ENCODE data around the gene COL27A1.
"Not testable (repeated sequence)": the region's sequence is repeated elsewhere in the genome, so short reads cannot be mapped to it uniquely, and the experiment has no call there.

Gene COL27A1

DNA sequence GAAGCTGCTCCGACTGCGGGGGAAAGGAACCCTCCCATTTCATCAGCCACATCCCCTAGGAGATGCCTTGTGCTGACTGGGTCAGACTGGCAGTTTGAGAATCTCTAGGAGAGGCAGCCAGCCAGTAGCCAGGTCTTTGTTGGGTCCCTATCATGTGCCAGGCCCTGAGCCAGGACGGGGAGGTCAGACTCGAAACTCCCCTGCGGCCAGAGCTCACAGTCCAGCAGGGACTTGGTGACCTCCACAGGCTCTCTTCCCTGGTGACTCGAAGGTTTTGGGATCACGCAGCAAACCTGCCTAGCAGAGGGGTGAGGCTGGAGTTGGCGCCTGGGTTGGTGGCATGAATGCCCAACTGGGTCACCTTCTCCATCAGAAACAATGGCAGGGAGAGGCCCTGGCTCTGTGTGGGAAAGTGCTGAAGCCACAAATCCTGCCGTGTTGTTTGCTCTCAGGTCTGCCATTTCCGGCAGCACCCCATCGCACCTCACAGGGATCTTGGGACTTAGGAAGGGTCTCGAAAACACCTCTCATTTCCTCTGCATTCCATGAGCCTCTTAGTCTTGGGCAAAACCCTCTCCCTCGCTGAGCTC, 153.1 kb downstream of the COL27A1 start:
- no peak for DNase-seq (ENCODE audit: low spot score)

DNA sequence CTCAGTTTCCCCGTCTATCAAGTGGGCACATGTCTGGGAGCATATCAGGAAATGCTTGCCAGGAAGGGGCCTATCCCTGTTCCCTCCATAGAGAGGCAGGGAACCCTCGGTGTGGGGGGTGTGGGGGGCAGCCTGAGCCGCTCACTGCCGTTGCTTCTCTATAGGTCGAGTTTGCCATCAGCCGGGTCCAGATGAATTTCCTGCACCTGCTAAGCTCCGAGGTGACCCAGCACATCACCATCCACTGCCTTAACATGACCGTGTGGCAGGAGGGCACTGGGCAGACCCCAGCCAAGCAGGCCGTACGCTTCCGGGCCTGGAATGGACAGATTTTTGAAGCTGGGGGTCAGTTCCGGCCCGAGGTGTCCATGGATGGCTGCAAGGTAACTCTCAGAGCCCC, 153.8 kb downstream of the COL27A1 start:
- no peak for DNase-seq (ENCODE audit: low spot score)

DNA sequence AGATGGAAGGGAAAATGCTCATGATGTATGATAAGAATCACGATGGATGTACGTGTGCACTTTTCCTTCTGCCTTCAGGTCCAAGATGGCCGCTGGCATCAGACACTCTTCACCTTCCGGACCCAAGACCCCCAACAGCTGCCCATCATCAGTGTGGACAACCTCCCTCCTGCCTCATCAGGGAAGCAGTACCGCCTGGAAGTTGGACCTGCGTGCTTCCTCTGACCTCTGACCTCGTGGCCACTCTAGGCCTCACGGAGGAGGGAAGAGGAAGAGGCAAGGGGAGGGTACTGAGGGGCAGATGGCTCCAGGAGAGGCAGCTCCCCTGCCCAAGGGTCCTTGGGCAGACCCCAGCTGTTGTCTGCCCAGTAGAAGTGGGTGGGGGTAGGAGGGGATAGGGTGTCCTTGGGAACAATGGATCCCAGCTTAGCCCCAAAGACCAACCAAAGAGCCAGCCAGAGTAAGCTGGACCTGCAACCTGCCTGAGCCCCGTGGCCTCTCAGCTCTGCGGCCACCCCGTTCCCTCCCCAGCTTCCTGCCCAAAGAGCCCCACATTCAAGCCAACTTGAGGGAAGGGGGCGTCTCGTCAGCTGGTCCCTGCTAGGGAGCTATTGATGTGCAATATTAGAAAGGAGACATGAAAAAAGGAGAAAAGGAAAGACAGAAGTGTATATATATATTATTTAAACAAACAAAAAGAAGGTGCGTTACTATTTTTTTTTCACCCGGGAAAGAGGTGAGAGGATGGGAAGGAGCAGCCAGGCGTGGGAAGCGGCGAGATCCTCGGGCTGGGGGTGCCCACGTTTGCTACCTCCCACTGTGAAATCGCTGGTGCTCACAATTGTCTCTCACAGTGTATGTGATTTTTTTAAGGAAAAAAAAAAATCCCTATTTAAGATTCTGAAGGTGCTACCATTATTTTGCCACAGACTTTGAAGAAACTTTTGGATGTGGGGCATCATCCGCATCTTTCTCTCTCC, 155.4 kb downstream of the COL27A1 start:
- no peak for DNase-seq (ENCODE audit: low spot score)

DNA sequence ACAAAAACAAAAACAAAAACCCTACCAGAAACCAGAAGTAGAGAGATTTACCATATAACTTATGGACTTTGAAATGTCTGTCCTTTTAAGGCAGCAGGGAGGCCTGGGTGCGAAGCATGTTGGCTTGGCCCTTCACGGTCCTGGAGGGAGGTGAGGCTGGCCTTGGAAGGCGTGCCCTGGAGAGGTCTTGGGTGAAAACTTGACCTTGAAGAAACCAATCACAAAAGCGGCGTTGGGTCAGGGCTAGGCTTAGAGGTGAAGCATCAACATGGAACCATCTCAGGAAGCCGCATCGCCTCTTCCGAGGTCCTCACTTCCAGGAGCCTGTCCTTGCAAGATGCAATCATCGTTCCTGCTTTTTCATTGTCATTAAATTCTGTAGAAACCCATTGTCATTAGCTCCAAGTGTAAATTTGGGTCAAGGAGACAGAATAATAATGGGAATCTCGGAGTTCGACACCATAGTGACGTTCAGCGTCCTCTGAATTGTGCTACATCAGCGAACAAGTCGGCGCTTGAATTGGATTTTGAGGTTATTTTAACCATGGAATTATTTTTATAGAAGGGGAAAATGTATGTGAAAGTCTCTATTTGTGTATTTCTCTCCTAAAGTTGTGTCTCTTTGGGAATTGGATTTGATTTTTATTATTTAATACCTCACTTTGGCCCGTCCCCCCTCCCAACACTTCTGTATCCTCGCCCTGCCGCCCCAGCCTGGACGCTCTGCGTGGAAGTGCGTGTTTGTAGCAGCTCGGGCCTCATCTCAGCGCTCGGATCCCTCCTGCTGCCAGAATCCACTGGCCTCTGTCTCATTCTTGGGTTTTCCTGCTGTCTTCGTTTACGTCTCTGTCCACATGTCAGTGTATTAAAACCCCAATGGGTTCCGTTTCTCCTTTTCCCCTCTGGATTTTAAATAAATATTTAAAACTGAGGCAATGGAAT, 156.5 kb downstream of the COL27A1 start:
- no peak for DNase-seq (ENCODE audit: low spot score)

DNA sequence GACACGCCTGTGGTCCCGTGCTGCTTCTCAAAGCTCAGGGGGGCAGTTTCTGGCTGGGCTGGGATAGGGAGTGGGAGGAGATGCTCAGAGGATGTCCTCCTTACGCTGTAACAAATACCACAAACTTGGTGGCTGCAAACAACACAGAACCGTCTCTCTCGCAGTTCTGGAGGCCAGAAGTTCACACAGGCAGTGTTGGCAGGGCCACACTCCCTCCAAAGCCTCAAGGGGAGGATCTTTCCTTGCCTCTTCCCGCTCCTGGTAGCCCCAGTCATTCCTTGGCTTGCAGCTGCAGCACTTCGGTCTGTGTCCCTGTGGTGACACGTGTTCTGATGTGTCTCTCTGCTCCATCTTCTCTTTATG, 157.2 kb downstream of the COL27A1 start:
- no peak for DNase-seq (ENCODE audit: low spot score)

DNA sequence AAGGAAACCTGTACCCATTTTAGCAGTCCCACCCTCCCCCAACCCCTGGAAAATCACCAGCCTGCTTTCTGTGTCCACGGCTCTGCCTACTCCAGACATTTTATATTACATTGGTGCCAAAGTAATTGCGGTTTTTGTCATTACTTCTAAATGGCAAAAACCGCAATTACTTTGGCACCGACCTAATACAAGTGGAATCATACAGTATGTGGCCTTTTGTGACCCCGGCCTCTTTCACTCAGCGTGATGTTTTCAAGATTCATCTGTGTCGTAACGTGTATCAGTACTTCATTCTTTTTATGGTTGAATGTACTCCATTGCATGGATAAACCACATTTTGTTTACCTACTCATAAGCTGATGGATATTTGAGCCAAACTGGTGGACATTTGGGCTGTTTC, 157.8 kb downstream of the COL27A1 start:
- DNase-seq (ENCODE audit: low spot score), result no peak

DNA sequence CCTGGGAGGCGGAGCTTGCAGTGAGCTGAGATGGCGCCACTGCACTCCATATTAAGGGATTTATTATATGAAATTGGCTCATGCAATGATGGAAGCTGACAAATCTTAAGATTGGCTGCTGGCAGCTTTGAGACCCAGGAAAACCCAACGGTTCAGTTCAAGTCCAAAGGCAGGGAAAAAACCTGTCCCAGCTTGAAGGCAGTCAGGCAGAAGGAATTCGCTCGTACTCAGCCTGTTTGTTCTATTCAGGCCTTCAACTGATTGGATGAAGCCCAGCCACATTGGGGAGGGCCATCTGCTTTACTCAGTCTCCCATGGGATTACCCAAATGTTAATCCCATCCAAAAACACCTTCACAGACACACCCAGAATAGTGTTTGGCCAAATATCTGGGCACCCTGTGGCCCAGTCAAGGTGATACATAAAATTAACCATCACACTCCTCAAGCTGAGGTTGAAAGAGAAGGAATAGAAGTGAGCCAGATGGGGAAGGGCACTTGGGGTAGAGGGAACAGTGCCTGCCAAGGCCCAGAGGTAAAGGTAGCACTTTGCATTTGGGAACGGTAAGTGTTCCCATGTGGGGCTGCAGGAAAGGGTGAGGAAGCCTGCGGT, 159.0 kb downstream of the COL27A1 start:
- DNase-seq (ENCODE audit: low spot score), result no peak

DNA sequence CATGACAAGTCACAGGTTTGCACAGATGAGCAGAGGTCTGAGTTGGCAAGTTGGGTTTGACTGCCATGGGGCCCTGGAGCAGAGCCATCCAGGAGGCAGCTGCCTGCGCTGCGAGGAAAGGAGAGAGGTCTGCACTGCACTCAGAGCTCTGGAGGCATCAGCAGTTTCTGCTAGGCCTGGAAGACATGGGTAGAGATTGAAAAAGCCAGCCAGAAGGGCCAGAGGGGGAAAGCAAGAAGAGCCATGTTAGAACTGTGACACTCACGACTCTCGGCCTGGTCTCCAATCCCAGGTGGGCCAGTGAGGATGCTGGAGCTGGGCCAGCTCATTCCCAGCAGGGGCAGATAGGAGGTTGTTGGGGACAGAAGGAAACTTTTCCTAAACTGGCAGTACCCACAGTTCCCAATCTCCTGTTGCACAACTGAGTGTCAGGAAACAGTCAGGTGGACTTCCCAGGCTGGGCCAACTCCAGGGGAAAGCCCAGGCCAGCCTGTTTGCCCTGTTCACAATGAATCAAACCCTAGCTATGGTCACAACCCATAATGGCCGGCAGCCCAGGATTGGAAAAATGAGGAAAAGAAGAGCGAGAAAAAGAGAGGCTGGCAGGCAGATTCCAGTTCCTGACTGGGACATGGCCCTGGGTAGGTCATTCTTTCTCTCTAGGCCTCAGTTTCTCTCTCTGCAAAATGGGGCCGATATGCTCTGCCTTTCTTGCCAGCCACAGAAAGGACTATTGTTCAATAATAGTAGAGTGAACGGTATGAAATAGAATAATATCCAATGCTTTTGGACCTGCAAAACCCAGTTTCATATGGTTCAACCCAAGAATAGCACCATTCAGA, 159.8 kb downstream of the COL27A1 start:
- no peak for DNase-seq (ENCODE audit: low spot score)

DNA sequence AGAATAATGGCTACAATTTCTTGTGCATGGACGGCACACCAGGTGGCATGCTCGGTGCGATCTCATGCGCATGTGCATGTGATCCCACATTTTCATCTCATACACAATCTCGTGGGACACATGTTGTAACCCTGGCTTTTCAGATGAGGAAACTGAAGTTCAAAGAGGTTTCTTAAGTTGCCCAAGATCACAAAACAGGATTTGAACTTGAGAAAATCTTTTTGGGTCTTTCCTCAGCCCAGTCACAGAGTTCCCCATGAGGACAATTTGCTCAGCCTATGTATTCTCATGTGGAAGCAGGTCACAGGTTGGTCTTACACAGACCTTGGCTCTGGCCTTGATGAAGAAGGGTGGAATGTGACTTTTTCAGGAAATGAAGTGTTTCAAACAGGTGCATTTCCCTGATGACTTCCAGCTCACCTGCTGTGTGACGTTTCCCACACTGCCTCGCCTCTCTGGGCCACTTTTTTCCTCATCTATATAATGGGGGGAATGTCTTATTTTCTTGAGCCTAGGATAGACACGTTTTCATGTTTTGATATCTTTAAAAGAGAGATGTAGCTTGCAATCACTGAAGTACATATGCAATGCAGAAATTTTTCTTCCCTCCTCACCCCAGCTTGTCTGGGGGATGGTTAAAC, 160.5 kb downstream of the COL27A1 start:
- no peak for DNase-seq (ENCODE audit: low spot score)

DNA sequence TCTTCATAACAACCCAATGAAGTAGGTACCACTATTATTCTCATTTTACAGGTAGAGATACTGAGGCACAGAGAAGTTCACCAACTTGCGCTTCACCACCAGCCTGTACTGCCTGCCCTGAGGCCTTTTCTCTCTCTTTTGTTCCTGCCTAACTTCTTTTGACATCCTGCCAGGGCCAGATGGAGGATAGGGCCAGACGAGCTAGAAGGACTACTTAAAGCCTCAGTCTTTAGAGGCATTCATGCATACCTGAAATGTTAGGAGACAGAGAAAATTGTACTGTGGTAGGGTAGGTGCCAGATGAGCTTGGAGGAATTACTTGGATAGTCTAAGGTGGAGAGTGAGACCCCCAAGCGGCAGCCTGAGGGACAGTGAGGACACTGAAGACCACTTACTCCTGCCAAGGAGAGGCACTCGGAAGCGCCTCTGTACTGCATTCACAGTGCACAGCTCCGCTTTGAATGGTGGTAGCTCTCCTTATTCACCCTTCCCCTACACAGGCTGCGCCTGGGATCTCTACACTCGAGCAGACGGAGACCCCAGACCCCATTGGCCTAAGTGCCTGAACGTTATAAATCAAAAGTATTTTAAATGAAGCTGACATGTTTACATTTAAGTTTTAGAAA, 161.4 kb downstream of the COL27A1 start:
- DNase-seq (ENCODE audit: low spot score), result no peak

DNA sequence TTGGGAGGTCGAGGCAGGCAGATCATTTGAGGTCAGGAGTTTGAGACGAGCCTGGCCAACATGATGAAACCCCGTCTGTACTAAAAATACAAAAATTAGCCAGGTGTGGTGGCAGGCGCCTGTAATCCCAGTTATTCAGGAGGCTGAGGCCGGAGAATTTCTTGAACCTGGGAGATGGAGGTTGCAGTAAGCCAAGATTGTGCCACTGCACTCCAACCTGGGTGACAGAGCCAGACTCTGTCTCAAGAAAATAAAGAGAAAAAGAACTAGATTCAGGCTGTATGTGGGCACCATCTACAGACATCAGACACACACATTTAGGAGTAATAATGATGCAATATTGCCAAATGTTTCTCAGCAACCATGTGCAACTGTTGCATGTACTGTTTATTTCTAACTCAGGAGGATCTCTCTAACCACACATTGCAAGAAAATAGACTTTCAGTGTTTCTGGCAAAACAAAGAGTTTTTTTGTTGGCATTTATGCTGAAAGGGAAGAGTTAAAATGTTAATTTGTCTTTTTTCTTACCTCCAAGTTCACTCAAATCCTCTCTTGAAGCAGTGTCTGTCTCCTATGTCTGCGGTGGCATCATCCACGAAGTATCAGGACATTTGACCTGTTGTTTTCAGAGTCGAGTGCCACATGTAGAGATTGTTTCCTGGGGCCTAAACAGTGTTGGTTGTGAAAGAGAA, 162.5 kb downstream of the COL27A1 start:
- no peak for DNase-seq (ENCODE audit: low spot score)

DNA sequence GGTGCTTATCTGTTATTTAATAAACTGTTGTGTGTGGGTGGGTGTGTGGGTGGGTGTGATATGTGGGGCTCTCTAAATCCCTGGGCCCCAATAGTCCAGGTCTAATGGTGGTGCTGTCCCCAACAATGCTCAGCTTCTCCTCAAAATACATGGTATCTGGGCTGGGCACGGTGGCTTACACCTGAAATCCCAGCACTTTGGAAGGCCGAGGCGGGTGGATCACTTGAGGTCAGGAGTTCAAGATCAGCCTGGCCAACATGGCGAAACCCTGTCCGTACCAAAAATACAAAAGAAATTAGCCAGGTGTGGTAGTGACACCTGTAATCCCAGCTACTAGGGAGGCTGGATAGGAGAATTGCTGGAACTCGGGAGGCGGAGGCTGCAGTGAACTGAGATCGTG, 163.1 kb downstream of the COL27A1 start:
- no peak for DNase-seq (ENCODE audit: low spot score)

DNA sequence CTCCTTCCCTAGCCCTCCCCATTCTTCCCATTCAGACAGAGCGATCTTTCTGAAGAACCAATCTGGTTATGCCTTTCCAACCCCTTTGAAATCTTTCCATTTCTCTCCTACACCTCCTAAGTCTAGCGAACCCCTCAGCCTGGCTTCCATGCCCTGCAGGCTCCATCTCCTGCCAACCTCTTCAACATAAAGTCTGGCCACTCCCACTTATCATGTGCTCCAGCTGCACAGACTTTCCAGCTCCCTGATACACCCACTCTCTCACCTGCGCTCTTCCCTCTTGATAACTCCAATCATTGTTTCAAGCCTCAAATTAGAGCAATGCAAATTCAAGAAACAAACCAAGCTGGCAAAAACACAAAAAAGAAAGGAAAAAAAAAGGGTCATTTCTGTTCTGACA, 163.8 kb downstream of the COL27A1 start:
- no peak for DNase-seq (ENCODE audit: low spot score)

DNA sequence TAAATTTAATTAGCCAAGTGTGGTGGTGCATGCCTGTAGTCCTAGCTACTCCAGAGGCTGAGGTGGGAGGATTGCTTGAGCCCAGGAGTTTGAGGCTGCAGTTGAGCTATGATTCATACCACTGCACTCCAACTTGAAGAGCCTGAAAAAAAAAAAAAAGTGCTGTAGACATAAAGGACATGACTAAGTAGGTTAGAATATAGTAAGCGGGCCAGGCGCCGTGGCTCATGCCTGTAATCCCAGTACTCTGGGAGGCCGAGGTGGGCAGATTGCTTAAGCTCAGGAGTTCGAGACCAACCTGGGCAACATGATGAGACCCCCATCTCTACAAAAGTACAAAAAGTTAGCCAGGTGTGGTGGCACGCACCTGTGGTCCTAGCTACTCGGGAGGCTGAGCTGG, 165.4 kb downstream of the COL27A1 start:
- DNase-seq (ENCODE audit: low spot score), result not testable (repeated sequence)

DNA sequence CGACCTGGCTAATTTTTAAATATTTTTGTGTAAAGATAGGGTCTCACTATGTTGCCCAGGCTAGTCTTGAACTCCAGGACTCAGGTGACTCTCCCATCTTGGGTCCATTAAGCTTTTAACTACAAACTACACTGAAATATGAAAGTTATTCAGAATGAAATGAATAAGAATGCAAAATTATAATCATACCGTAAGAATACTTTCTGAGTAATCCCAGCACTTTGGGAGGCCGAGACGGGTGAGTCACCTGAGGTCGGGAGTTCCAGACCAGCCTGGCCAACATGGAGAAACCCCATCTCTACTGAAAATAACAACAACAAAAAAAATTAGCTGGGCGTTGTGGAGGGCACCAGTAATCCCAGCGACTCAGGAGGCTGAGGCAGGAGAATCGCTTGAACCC, 166.4 kb downstream of the COL27A1 start:
- no peak for DNase-seq (ENCODE audit: low spot score)

DNA sequence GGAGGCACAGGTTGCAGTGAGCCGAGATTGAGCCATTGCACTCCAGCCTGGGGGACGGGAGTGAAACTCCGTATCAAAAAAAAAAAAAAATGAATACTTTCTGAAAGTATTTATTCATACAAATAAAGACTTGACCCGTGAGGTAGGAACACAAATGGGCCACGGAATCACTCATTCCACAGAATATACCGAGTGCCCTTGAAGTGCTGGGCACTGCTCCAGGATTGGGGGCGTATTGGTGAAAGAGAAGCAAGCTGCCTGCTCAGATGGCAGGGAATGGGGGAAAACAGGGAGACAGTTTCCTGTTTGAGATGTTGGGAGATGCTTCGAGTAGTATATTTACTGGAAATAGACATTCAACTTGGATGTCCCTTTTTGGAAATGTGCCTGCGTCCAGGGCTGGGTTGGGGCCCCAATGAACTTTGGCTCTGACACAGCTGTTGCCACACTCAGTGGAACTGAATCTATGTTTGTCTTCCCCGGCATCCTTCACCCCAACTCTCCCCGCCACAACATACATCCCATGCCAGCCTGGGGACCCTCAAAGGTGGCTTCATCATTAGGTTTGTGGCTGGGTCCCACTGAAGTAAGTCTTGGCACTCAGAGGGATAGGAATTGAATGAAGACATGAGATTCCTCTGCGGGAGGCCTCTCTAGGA, 167.0 kb downstream of the COL27A1 start:
- DNase-seq (ENCODE audit: low spot score), result not testable (repeated sequence)

DNA sequence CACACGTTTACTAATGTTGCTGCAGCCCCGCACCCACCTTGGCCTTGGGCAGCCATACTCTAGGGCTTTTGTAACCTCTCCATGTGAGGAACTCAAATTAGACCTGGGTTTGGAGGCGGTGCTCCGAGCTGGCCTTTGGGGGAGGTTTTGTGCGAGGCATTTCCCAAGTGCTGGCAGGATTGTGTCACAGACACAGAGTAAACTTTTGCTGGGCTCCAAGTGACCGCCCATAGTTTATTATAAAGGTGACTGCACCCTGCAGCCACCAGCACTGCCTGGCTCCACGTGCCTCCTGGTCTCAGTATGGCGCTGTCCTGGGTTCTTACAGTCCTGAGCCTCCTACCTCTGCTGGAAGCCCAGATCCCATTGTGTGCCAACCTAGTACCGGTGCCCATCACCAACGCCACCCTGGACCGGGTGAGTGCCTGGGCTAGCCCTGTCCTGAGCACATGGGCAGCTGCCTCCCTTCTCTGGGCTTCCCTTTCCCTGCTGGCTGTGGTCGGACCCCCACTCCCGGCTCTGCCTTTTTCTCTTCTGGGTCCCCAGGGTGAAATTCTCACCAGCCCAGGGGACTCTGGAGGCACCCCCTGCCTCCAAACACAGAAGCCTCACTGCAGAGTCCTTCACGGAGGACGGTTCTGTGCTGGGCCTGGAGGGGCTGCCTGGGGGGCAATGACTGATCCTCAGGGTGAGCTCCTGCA, 167.6 kb downstream of the COL27A1 start, which contains the start of gene ORM1:
Gene ORM1, plus strand, starts transcription at position 268 of the 701 bp plus-strand sequence. Its CDS starts 36 bp downstream, at position 304.
- not testable (repeated sequence) for DNase-seq (ENCODE audit: low spot score)

DNA sequence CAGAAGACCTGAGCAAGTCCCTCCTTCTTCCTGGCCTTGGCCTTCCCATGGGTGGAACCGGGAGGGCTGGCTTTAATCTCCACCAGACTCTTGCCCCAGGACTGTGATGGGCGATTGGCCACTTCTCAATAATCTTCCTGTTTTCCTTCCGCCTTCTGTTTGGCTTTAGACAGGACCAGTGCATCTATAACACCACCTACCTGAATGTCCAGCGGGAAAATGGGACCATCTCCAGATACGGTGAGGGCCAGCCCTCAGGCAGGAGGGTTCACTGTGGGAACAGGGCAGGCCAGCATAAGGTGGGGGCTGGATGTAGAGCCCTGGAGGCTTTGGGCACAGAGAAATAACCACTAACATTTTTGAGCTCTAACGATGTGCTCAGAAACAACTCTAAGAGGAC, 168.5 kb downstream of the COL27A1 start:
- not testable (repeated sequence) for DNase-seq (ENCODE audit: low spot score)
